ENCODE data around the gene ST6GALNAC6.
A peak's percentile ranks its signal among the peaks of the same experiment; 100 is the strongest.

The ST6GALNAC6 gene, protein sequence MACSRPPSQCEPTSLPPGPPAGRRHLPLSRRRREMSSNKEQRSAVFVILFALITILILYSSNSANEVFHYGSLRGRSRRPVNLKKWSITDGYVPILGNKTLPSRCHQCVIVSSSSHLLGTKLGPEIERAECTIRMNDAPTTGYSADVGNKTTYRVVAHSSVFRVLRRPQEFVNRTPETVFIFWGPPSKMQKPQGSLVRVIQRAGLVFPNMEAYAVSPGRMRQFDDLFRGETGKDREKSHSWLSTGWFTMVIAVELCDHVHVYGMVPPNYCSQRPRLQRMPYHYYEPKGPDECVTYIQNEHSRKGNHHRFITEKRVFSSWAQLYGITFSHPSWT

GRCh38 chr9:127899128-127899943, at the start of gene ST6GALNAC6:
Gene ST6GALNAC6, minus strand, starts transcription at chr9:127899603. Its CDS starts 1,622 bp downstream, at chr9:127897981.
- peak within 1 kb of the TSS; percentile 92 for H3K27ac Mint-ChIP-seq
- H3K36me3 Mint-ChIP-seq: peaks cover 76% of the 10 kb centered on the region
- peak; percentile 81 to 87 for DNase-seq (ENCODE audit: low spot score in 2 of 2)
- no peaks in the 10 kb centered on the region for H3K9me3 Mint-ChIP-seq
- ATAC-seq: peak; percentile 77
- peak within 1 kb of the TSS; percentile 82 for H3K4me3 Mint-ChIP-seq
- H3K4me1 Mint-ChIP-seq: peaks cover 44% of the 10 kb centered on the region

- Mint-ChIP-seq H3K4me1 (peaks cover 42% of the 10 kb centered on the region), H3K4me3 (no peak overlapping the region), H3K9me3 (no peaks in the 10 kb centered on the region), H3K36me3 (peaks cover 10% of the 10 kb centered on the region), H3K27ac (peak overlapping the region; percentile 64)
- ATAC-seq (no peak), DNase-seq (ENCODE audit: low spot score in 2 of 2) (no peak)
Observed at GRCh38 chr9:127947841-127948710, 48.7 kb upstream of the ST6GALNAC6 start.

DNA sequence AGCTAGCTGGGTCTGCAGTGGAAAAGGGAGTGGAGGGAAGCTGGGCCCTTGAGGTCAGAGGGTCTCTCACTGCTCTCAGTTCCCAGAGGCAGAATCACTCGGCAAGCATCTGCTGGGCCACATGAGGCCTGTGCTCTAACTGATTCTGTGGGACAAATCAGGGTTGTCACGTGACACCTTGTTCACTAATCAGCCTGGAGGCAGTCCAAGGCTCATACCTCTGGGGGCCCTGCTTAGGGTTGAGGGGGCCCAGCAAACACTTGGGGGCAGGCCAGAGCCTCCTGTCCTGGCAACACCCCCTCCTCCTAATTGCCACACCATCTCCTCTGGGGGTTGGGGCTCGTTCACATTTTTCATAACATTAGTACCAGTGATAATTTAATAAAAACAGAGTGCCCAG, 47.3 kb upstream of the ST6GALNAC6 start:
- DNase-seq (ENCODE audit: low spot score in 2 of 2) (no peak), ATAC-seq (no peak)
- Mint-ChIP-seq H3K4me3 (no peak overlapping the region), H3K9me3 (no peaks in the 10 kb centered on the region), H3K36me3 (peaks cover 21% of the 10 kb centered on the region), H3K27ac (no peak overlapping the region), H3K4me1 (peaks cover 47% of the 10 kb centered on the region)

DNA sequence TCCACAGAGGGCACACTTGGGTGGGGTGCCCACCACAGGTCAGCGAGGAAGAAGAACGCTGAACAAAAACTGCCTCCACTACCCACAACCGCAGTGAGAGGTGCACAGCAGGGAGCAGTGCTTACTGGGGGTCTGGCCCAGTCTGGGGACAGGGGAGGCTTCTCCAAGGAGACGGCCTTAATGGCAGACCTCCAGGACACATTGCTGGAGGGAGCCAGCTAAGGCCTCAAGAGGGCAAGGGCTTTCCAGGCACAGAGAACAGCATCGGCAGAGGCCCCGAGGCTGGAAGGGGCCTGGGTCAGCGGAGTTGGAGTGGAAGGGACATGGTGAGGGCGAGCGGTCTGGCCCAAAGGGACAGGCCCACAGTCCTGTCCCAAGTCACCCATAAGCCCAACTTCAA, 46.5 kb upstream of the ST6GALNAC6 start:
- no peak for ATAC-seq
- no peak for DNase-seq (ENCODE audit: low spot score in 2 of 2)
- Mint-ChIP-seq H3K4me1 (peaks cover 44% of the 10 kb centered on the region), H3K27ac (no peak overlapping the region), H3K9me3 (no peaks in the 10 kb centered on the region), H3K4me3 (no peak overlapping the region), H3K36me3 (peaks cover 21% of the 10 kb centered on the region)

DNA sequence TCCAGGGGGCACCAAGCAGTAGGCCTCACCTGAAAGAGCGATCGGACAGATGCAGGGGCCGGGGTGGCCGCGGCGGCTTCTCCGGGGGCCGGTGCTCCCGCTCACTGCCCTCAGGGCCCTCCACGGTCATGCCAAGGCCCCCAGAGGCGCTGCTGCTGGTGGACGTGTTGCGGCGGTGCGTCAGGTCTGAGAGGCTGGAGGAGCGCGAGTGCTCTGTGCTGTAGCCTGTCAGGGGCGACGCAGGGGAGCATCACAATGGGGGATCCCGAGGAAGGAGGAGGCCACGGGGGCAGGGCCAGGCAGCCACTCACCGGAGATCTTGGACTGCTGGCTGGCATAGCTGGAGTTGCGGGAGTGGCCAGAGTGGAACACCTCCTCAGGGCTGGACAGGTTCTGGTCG, 45.9 kb upstream of the ST6GALNAC6 start:
- no peak for DNase-seq (ENCODE audit: low spot score in 2 of 2)
- no peak for ATAC-seq
- no peak overlapping the region for H3K4me3 Mint-ChIP-seq
- peaks cover 38% of the 10 kb centered on the region for H3K4me1 Mint-ChIP-seq
- peaks cover 21% of the 10 kb centered on the region for H3K36me3 Mint-ChIP-seq
- no peaks in the 10 kb centered on the region for H3K9me3 Mint-ChIP-seq
- H3K27ac Mint-ChIP-seq: no peak overlapping the region

DNA sequence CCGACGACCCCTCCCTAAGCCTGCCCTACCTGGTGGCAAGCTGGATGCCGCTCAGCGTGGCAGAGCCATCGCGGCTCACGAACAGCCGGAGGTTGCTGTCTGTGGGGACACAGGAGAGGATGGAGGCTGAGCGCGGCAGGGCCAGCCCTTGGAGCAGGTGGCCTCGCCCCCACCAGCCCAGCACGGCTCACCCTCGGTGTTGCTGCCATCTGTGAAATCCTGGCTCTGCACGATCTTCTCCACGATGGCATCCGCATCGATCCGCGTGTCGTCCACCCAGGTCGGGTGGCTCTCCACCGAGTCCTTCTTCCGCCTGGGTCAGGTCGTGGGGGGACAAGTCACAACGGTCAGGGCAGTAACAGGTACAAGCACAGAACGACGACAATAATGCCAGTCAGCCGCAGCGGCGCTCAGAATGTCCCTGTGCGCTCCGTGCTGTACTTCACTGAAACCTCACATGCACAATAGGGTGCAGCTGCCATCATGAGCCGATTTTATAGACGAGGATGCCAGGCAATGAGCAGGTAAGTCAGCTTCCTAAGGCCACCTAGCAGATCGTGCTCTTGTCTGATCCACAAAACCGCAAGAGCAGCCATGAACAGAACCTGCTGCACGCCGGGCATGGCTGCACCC, 45.3 kb upstream of the ST6GALNAC6 start:
- DNase-seq (ENCODE audit: low spot score in 2 of 2): no peak
- Mint-ChIP-seq H3K9me3 (no peaks in the 10 kb centered on the region), H3K4me3 (no peak overlapping the region), H3K36me3 (peaks cover 21% of the 10 kb centered on the region), H3K4me1 (peaks cover 32% of the 10 kb centered on the region), H3K27ac (no peak overlapping the region)
- no peak for ATAC-seq

- peaks cover 28% of the 10 kb centered on the region for H3K4me1 Mint-ChIP-seq
- H3K36me3 Mint-ChIP-seq: peaks cover 21% of the 10 kb centered on the region
- ATAC-seq (peak; percentile 82), DNase-seq (ENCODE audit: low spot score in 2 of 2) (peak; percentile 68 to 87)
- H3K9me3 Mint-ChIP-seq: no peaks in the 10 kb centered on the region
- H3K27ac Mint-ChIP-seq: peak overlapping the region; percentile 6
- H3K4me3 Mint-ChIP-seq: no peak overlapping the region
Observed at GRCh38 chr9:127943731-127944144, 44.3 kb upstream of the ST6GALNAC6 start.

- no peaks in the 10 kb centered on the region for H3K9me3 Mint-ChIP-seq
- peaks cover 26% of the 10 kb centered on the region for H3K36me3 Mint-ChIP-seq
- H3K27ac Mint-ChIP-seq: peak overlapping the region; percentile 6
- H3K4me3 Mint-ChIP-seq: no peak overlapping the region
- H3K4me1 Mint-ChIP-seq: peaks cover 23% of the 10 kb centered on the region
- DNase-seq (ENCODE audit: low spot score in 2 of 2) (peak in 1 of 2 donors; percentile 62), ATAC-seq (peak; percentile 2)
Observed at GRCh38 chr9:127943011-127943662, 43.7 kb upstream of the ST6GALNAC6 start.

- peaks cover 30% of the 10 kb centered on the region for H3K4me1 Mint-ChIP-seq
- peaks cover 33% of the 10 kb centered on the region for H3K36me3 Mint-ChIP-seq
- no peaks in the 10 kb centered on the region for H3K9me3 Mint-ChIP-seq
- H3K4me3 Mint-ChIP-seq: no peak overlapping the region
- no peak overlapping the region for H3K27ac Mint-ChIP-seq
- ATAC-seq: peak; percentile 68
- DNase-seq (ENCODE audit: low spot score in 2 of 2): peak; percentile 48 to 79
Observed at GRCh38 chr9:127942216-127943010, 43.0 kb upstream of the ST6GALNAC6 start.

- Mint-ChIP-seq H3K27ac (no peak overlapping the region), H3K4me1 (peaks cover 36% of the 10 kb centered on the region), H3K4me3 (no peak overlapping the region), H3K36me3 (peaks cover 38% of the 10 kb centered on the region), H3K9me3 (no peaks in the 10 kb centered on the region)
- ATAC-seq (no peak), DNase-seq (ENCODE audit: low spot score in 2 of 2) (no peak)
Observed at GRCh38 chr9:127941961-127942215, 42.5 kb upstream of the ST6GALNAC6 start.

DNA sequence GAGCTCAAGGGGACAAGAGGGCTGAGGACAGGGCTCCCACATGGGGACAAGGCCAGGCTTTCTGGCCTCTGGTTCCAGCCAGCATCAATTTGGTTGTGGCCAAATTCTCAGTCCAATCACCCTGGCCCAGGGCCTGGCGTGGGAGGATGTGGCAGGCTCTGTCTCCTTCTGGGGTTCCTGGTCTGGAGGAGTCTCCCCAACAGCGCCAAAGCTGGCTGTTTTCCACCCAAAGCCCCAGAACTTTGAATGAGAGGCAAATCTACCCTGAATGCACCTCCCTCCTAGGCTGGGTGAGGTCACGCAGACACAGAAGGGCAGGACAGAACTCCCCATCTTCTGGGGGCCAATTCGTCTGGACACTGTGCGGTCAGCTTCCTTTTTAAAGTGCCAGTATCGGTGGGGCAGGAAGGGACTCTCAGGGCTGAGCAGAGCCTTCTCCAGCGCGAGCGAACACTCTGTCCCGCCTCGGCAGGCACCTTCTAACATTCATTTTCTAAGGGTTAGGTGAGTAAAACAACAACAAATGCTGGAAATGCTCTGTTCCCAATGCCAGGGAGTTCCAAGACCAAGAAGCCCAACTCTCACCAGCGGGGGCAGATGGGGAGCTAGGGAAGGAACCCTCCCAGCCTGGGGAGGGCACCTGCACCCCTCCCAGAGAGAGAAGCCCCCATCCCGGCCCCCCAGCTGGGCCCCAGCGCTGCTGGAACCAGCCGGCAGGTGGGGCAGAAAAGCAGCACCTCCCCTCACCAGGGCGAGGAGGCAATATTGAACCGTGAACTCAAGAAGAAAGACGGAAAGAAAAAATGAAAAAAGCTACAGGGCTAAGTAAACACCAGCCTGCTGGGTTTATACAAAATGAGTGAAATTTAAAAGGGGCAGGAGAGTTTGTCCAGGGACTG, 41.9 kb upstream of the ST6GALNAC6 start:
- H3K4me3 Mint-ChIP-seq: no peak overlapping the region
- peak overlapping the region; percentile 27 for H3K27ac Mint-ChIP-seq
- peaks cover 41% of the 10 kb centered on the region for H3K36me3 Mint-ChIP-seq
- ATAC-seq (no peak), DNase-seq (ENCODE audit: low spot score in 2 of 2) (no peak)
- no peaks in the 10 kb centered on the region for H3K9me3 Mint-ChIP-seq
- peaks cover 41% of the 10 kb centered on the region for H3K4me1 Mint-ChIP-seq

DNA sequence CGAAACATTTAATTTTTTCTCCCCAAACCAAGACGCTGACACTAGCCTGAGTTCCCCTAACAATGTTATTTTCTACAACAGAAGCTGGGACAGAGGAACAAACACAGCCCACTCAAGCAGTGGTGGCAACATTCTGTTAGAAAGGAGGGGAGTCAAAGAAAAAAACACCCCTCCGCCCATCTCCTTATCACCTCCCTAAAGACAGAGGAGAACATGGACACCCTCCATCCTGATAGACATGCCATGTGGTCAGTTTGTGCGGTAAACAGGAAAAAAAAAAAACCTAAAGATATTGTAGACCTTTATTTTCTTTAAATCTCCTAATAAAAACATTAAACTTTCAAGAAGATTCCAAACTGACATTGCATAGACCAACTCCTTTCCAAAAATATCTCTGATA, 41.2 kb upstream of the ST6GALNAC6 start:
- Mint-ChIP-seq H3K9me3 (no peaks in the 10 kb centered on the region), H3K27ac (peak overlapping the region; percentile 27), H3K4me3 (no peak overlapping the region), H3K36me3 (peaks cover 48% of the 10 kb centered on the region), H3K4me1 (peaks cover 48% of the 10 kb centered on the region)
- DNase-seq (ENCODE audit: low spot score in 2 of 2) (no peak), ATAC-seq (no peak)

GRCh38 chr9:127938298-127938690, 38.9 kb upstream of the ST6GALNAC6 start:
- peaks cover 59% of the 10 kb centered on the region for H3K36me3 Mint-ChIP-seq
- DNase-seq (ENCODE audit: low spot score in 2 of 2): no peak
- H3K4me1 Mint-ChIP-seq: peaks cover 56% of the 10 kb centered on the region
- ATAC-seq: no peak
- peak overlapping the region; percentile 98 for H3K27ac Mint-ChIP-seq
- peak overlapping the region; percentile 93 for H3K4me3 Mint-ChIP-seq
- H3K9me3 Mint-ChIP-seq: no peaks in the 10 kb centered on the region
